Measurements from ENCODE around the gene GART.
"Not testable (repeated sequence)": the region's sequence is repeated elsewhere in the genome, so short reads cannot be mapped to it uniquely, and the experiment has no call there.

The GART gene

GRCh38 chr21:33511639-33512038 lies 30.3 kb downstream of the GART start:
- no peak for DNase-seq

- DNase-seq: no peak
Measured at GRCh38 chr21:33510826-33511225, 31.1 kb downstream of the GART start.

DNA sequence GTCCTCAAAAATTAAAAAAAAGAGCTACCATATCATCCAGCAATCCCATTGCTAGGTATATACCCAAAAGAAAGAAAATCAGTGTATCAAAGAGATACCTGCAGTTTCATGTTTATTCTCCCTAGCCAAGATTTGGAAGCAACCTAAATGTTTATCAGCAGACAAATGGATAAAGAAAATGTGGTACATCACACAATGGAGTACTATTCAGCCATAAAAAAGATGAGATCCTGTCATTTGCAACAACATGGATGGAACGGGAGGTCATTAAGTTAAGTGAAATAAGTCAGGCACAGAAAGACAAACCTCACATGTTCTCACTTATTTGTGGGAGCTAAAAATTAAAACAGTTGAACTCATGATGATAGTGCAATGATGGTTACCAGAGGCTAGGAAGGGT lies 34.9 kb downstream of the GART start:
- DNase-seq: not testable (repeated sequence)

- DNase-seq: no peak
Measured at GRCh38 chr21:33505833-33506232, 36.1 kb downstream of the GART start.

GRCh38 chr21:33496345-33496744 lies 45.6 kb downstream of the GART start:
- DNase-seq: no peak

DNA sequence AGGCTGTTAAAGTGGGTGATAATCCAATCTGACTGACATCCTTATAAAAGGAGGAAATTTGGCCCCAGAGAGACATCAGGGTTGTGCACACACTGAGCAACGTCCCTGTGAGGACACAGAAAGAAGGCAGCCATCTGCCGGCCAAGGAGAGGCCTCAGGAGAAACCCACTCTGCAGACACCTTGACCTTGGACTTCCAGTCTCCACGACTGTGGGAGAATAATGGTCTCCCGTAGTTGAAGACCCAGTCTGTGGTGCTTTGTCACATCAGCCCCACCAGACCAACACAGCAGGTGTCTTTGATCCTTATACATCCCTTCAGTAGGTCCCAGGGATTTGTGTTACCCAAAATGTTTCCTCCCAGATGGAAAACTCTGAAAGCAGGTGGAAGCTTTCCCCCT lies 46.2 kb downstream of the GART start:
- no peak for DNase-seq

- DNase-seq: no peak
Measured at GRCh38 chr21:33493756-33494155, 48.2 kb downstream of the GART start.

DNA sequence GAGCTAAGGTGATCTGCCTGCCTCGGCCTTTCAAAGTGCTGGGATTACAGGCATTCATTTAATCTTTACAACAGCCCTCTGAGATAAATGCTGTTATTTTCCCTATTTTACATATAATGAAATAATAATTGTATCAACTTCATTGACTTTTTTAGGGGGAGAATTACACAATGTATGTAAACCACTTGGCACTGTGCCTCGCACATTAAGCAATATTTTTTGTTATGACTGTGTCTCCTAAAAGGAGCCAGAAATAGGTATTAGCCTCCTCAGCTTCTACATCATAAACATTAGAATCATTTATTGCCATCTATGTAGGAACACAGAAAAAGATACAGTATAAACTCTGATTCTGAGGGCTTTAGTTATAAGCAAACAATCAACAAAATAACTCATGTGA lies 49.3 kb downstream of the GART start:
- no peak for DNase-seq

GRCh38 chr21:33491373-33492102 lies 50.4 kb downstream of the GART start, which contains the start of gene DNAJC28:
Gene DNAJC28, minus strand, starts transcription at chr21:33491716. Its CDS starts 2,323 bp downstream, at chr21:33489393.
- DNase-seq: peak; percentile 96

DNA sequence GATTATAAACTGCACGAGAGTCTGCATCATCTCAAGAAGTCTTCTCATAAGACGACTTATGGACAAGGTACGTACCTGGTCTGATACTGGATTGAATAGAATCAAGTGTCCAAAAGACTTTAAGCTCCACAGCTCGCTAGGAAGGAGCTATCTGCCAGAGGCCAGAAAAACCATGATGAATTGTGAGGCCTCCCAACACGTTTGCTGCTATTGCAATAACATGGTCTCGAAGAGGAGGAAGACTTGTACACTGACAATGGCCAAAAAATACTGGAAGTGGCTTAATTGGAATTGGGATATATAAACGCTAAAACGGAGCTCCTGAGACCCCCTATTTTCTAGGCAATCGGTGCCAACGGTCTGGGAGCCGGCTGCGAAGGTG lies 50.9 kb downstream of the GART start:
- DNase-seq: no peak

DNA sequence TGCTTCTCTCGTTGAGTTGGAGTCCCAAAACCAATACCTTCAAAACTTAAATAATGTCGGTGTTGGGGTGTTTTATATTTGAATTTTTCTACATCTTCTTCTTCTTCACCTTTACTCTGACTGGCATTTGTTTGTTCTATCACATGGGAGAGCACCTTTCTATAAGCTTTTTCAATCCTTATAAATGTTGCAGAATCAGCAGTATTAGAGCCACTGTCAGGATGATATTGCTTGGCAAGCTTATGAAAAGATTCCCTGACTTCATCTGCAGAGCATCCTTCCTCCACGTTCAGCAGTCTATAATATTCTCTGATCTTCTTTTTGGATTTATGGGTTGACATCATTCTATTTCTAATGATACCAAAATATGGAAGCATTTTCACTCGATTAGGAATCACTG lies 53.0 kb downstream of the GART start:
- no peak for DNase-seq

GRCh38 chr21:33487996-33488395 lies 53.9 kb downstream of the GART start:
- DNase-seq: no peak

GRCh38 chr21:33481314-33481943 lies 60.5 kb downstream of the GART start:
- DNase-seq: no peak

DNA sequence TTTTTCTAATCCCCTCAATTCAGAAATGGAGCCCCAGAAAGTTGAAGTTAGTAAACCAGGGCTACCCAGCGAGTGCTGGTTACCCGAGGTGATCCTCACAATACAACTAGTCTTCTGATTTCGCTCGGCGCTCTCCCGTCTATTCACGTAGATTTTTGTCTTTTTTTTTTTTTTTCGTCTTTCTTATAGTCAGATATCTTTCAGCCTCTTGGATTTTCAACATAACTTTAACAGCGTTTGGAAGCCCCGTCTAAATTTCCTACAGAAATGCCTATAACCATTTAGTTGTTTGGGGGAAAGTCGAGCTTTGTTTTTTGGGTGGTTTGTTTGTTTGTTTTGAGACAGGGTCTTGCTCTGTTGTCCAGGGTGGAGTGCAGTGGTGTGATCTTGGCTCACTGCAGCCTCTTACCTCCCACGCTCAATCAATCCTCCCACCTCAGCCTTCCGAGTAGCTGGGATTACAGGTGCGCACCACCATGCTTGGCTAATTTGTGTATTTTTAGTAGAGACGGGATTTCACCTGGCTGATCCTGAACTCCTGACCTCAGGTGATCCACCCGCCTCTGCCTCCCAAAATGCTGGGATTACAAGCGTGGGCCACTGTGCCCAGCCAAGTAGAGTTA lies 61.3 kb downstream of the GART start:
- no peak for DNase-seq

DNA sequence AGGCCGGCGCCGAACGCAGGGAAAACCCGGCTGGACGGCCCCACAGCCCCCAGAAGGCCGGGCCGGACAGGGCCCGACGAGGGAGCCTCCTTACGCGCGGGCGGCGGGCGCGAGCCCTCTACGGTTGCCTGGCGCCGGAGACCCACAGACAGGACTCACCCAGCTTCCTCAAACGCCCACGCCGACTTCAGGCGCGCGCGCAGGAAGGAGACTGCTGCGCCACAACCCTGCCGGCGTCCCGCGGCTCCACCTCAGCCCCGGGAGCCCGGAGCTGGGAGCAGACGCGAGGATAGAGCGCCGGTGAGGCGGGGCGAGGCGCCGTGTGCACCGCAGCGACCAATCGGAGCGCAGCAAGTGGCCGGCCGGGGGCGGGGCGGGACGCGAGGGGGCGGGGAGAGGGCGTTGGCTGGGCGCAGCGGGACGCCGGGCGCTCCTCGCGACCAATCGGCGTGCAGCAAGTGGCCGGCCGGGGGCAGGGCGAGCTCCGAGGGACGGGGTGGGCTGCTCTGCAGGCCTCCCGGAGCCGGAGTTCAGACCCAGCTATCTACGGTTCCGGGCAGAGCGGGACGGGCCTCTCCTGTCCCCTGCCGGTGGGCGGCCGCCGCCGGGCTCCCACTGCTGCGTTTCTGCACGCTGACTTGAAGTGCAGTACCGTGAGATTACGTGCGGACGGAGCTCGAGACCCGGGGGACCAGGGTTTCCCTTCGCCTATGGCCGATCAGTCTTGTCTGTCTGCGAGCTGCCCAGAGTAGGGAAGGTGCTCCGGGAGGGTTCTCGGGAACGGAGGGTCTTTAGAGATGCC lies 62.0 kb downstream of the GART start, which contains the start of gene TMEM50B:
Gene TMEM50B, minus strand, starts transcription at position 296 of the 802 bp plus-strand sequence. CDS start 11,089 bp downstream, outside the sequence.
- peak; percentile 99 for DNase-seq

- peak; percentile 59 for DNase-seq
Measured at GRCh38 chr21:33478935-33479678, 62.8 kb downstream of the GART start.

DNA sequence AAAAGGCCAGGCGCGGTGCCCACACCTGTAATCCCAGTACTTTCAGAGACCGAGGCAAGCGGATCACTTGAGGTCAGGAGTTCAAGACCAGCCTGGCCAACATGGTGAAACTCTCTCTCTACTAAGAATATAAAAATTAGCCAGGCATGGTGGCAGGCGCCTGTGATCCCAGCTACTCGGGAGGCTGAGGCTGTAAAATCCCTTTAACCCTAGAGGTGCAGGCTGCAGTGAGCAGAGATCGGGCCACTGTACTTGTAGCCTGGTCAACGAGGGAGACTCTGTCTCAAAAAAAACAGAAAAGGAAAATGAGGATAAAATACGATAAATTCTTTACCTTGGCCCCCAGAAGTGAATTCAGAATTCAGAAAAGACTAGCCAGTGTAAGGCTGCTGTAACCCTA lies 63.7 kb downstream of the GART start:
- DNase-seq: no peak

GRCh38 chr21:33477066-33477465 lies 64.9 kb downstream of the GART start:
- no peak for DNase-seq

DNA sequence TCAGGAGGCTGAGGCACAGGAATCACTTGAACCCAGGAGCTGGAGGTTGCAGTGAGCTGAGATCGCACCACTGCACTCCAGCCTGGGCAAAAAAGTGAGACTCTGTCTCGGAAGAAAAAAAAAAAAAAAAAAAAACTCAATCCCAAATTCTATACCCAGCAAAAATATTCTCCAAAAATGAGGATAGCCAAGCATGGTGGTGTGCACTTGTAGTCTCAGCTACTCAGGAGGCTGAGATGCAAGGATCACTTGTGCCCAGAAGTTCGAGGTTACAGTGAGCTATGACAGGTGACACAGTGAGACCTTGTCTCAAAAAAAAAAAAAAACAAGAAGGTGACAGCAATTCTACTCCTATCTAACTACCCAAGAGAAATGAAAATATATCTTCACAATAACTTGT lies 68.6 kb downstream of the GART start:
- DNase-seq: no peak

DNA sequence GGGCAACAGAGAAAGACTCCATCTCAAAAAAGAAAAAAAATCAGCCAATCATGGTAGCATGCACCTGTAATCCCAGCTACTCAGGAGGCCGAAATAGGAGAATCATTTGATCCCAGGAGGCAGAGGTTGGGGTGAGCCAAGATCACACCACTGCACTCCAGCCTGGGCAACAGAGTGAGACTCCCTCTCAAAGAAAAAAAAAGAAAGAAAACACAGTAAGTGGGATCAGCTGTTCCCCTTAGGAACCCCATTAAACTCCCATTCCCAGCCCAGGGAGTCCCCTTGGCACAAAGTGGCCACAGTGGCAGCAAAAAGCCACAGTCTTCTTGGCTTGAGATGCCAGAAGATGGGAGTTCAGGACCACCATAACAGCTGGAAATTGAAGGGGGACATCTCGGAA lies 71.2 kb downstream of the GART start:
- DNase-seq: no peak

DNA sequence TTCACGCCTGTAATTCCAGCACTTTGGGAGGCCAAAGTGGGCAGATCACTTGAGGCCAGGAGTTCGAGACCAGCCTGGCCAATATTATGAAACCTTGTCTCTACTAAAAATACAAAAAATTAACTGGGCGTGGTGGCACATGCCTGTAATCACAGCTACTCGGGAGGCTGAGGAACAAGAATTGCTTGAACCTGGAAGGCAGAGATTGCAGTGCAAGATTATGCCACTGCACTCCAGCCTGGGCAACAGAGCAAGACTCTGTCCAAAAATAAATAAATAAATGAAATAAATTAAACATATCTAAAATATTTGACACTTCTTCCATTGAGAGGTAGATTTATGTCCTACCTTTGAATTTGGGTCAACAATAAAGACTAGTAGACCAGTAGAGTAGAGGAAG lies 72.7 kb downstream of the GART start:
- DNase-seq: not testable (repeated sequence)

- no peak for DNase-seq
Measured at GRCh38 chr21:33461538-33462250, 80.2 kb downstream of the GART start.
